GM19023 (cell line): Measurements from ENCODE around the gene SNX12.
"Not testable (repeated sequence)": the region's sequence is repeated elsewhere in the genome, so short reads cannot be mapped to it uniquely, and the experiment has no call there.

Experiments used
- ATAC-seq: cut with Tn5 transposase; IDR thresholded peaks from one replicate; pipeline ENCODE4 v1.9.1; 2021; ENCODE audit warnings: mild to moderate bottlenecking, moderate library complexity; ENCODE audit not compliant: unreplicated experiment

SNX12 gene

GRCh38 chrX:71095033-71095432 lies 26.9 kb upstream of the SNX12 start:
- ATAC-seq = no peak

- no peak for ATAC-seq
Measured at GRCh38 chrX:71091263-71091662, 23.1 kb upstream of the SNX12 start.

- ATAC-seq = no peak
Measured at GRCh38 chrX:71085900-71086299, 17.8 kb upstream of the SNX12 start.

- no peak for ATAC-seq
Measured at GRCh38 chrX:71082822-71083221, 14.7 kb upstream of the SNX12 start.

- no peak for ATAC-seq
Measured at GRCh38 chrX:71082124-71082647, 14.1 kb upstream of the SNX12 start.

GRCh38 chrX:71081330-71082123 lies 13.4 kb upstream of the SNX12 start:
- ATAC-seq = no peak

- no peak for ATAC-seq
Measured at GRCh38 chrX:71070531-71070930, 2.4 kb upstream of the SNX12 start.

GRCh38 chrX:71067712-71068043 lies 456 bp downstream of the SNX12 start:
- no peak for ATAC-seq

- no peak for ATAC-seq
Measured at GRCh38 chrX:71067089-71067488, 1.0 kb downstream of the SNX12 start.

GRCh38 chrX:71060127-71060526 lies 8.0 kb downstream of the SNX12 start:
- ATAC-seq = no peak

- no peak for ATAC-seq
Measured at GRCh38 chrX:71057848-71058530, 10.1 kb downstream of the SNX12 start.

GRCh38 chrX:71056867-71057266 lies 11.3 kb downstream of the SNX12 start:
- ATAC-seq = no peak

GRCh38 chrX:71053217-71053621 lies 14.9 kb downstream of the SNX12 start:
- peak; percentile 92 for ATAC-seq

GRCh38 chrX:71052721-71053120 lies 15.4 kb downstream of the SNX12 start:
- peak; percentile 18 for ATAC-seq

GRCh38 chrX:71047891-71048290 lies 20.2 kb downstream of the SNX12 start:
- ATAC-seq = not testable (repeated sequence)

GRCh38 chrX:71017396-71017939 lies 50.7 kb downstream of the SNX12 start:
- no peak for ATAC-seq
